Activated naive CD8-positive, alpha-beta T cell treated with anti-CD3 and anti-CD28 coated beads, Interleukin-2, amount 10 ng/mL, durations not matched to agents 7 days and 5 days (primary cell): Measurements from ENCODE around the gene PCK2. TPM values are rescaled to one million over a fixed set of nuclear protein-coding genes. Genes with fewer than 3 reads are reported as not detected.

Source experiments
- ATAC-seq: fragments of 150-1000 bp; cut with Tn5 transposase; one replicate; pipeline ENCODE4 v1.10.0; 2021; ENCODE audit warnings: low read depth, moderate library complexity
- POLR2A ChIA-PET: fragments of 350-600 bp; sonication (Branson Sonifier 250); formaldehyde crosslinking; loops from one replicate; lab custom pipeline; 2021; ENCODE audit warnings: antibody characterized with exemption; lab: Charles Lee
- DNase-seq: peaks from one replicate; pipeline ENCODE4 v3.0.0; 2021
- H3K27ac Mint-ChIP-seq: one replicate; pipeline ENCODE4 v1.8.0; 2022; ENCODE audit warnings: mild to moderate bottlenecking, mixed read lengths
- H3K27me3 Mint-ChIP-seq: one replicate; pipeline ENCODE4 v1.8.0; 2022; ENCODE audit warnings: mild to moderate bottlenecking, moderate library complexity, mixed read lengths
- H3K36me3 Mint-ChIP-seq: one replicate; pipeline ENCODE4 v1.8.0; 2021; ENCODE audit warnings: mild to moderate bottlenecking, mixed read lengths
- H3K4me1 Mint-ChIP-seq: one replicate; pipeline ENCODE4 v1.8.0; 2021; ENCODE audit warnings: mixed read lengths
- H3K4me3 Mint-ChIP-seq: one replicate; pipeline ENCODE4 v1.8.0; 2022; ENCODE audit warnings: mild to moderate bottlenecking, moderate library complexity, mixed read lengths
- H3K9me3 Mint-ChIP-seq: one replicate; pipeline ENCODE4 v1.8.0; 2021; ENCODE audit warnings: mixed read lengths
- total RNA-seq, 2 experiments: library from RNA; stranded (reverse); gene quantifications; one replicate each; pipeline ENCODE4 v1.2.3, GENCODE V29; 2021

Gene PCK2
- total RNA-seq, 2 experiments from 2014 or later: 47.4 to 50.6 TPM

- no peaks in the 10 kb centered on the region for H3K27me3 Mint-ChIP-seq
- no peak overlapping the region for H3K4me3 Mint-ChIP-seq
- DNase-seq: no peak
- H3K36me3 Mint-ChIP-seq: no peaks in the 10 kb centered on the region
- ATAC-seq: no peak
- peaks cover 21% of the 10 kb centered on the region for H3K4me1 Mint-ChIP-seq
- POLR2A ChIA-PET: interaction anchor here (0.8 to 2.3 kb wide), 2 partner anchors 11 to 30 kb away, joined by 3 to 6 read pairs; partner anchors contain the start of gene DCAF11
- no peak overlapping the region for H3K27ac Mint-ChIP-seq
- H3K9me3 Mint-ChIP-seq: no peaks in the 10 kb centered on the region
These were observed 9.7 kb upstream of the PCK2 start for GRCh38 chr14:24084440-24084839.

DNA sequence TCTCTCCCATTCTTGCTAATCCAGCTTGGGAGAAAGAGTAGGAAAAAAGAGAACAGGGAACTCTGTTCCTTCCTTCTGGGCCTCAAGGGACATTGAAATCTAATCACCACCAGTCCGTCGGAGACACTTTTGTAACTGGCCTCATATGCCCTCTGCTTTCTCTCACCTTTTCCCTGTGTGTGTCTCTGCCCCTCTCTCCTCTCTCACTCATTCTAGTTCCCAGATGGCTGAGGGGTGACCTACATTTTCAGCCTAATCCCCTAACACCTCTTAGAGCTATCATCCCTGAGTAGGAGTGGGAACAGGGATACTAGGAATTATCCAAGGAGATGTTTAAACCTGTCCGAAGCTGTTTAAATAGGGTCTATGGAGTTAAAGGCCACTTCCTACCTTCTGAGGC, 8.9 kb upstream of the PCK2 start:
- POLR2A ChIA-PET: interaction anchor here (0.8 to 2.3 kb wide), 2 partner anchors 10 to 29 kb away, joined by 3 to 6 read pairs; partner anchors contain the start of gene DCAF11
- Mint-ChIP-seq H3K27ac (no peak overlapping the region), H3K27me3 (no peaks in the 10 kb centered on the region), H3K4me1 (peaks cover 18% of the 10 kb centered on the region), H3K9me3 (no peaks in the 10 kb centered on the region), H3K4me3 (no peak overlapping the region), H3K36me3 (no peaks in the 10 kb centered on the region)
- ATAC-seq: no peak
- no peak for DNase-seq

GRCh38 chr14:24086193-24086955, 7.7 kb upstream of the PCK2 start:
- H3K27me3 Mint-ChIP-seq: no peaks in the 10 kb centered on the region
- H3K27ac Mint-ChIP-seq: peak overlapping the region; percentile 37
- no peak overlapping the region for H3K4me3 Mint-ChIP-seq
- no peak for DNase-seq
- no peak for ATAC-seq
- POLR2A ChIA-PET: interaction anchor here (2.3 kb wide), 1 partner anchor 28 kb away, joined by 6 read pairs; the partner anchor contains the start of gene DCAF11
- peaks cover 13% of the 10 kb centered on the region for H3K4me1 Mint-ChIP-seq
- H3K36me3 Mint-ChIP-seq: no peaks in the 10 kb centered on the region
- H3K9me3 Mint-ChIP-seq: no peaks in the 10 kb centered on the region

DNA sequence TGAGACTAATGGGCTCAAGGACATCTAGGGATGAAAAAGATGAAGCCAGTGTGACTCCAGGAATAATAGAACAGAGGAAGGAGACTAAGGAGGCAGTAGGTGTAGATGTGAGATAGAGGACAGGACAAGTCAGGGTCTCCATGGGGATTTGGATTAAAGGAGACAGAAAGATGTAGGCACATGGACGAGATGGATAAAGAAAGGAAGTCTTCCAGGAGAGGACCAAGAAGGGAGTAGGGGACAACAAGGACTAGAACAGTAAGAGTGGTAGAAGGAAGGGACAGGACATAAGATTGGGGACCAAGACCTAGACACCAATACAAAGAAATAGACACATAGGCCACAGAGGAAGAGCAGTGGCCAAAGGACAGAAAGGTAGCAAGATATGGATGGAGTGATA, 7.1 kb upstream of the PCK2 start:
- no peak overlapping the region for H3K4me3 Mint-ChIP-seq
- H3K9me3 Mint-ChIP-seq: no peaks in the 10 kb centered on the region
- ATAC-seq: no peak
- no peaks in the 10 kb centered on the region for H3K27me3 Mint-ChIP-seq
- peak overlapping the region; percentile 37 for H3K27ac Mint-ChIP-seq
- H3K4me1 Mint-ChIP-seq: peaks cover 10% of the 10 kb centered on the region
- H3K36me3 Mint-ChIP-seq: no peaks in the 10 kb centered on the region
- POLR2A ChIA-PET: interaction anchor here (2.3 kb wide), 1 partner anchor 27 kb away, joined by 6 read pairs; the partner anchor contains the start of gene DCAF11
- DNase-seq: no peak

- DNase-seq (no peak), ATAC-seq (no peak)
- Mint-ChIP-seq H3K36me3 (peaks cover 2% of the 10 kb centered on the region), H3K27me3 (no peaks in the 10 kb centered on the region), H3K4me1 (peaks cover 14% of the 10 kb centered on the region), H3K27ac (no peak overlapping the region), H3K9me3 (no peaks in the 10 kb centered on the region), H3K4me3 (no peak overlapping the region)
- POLR2A ChIA-PET: interaction anchor here (1.2 kb wide), 1 partner anchor 26 kb away, joined by 4 read pairs; the partner anchor contains the start of genes DCAF11 and NRL
These were observed 6.0 kb upstream of the PCK2 start for GRCh38 chr14:24088095-24088494.

DNA sequence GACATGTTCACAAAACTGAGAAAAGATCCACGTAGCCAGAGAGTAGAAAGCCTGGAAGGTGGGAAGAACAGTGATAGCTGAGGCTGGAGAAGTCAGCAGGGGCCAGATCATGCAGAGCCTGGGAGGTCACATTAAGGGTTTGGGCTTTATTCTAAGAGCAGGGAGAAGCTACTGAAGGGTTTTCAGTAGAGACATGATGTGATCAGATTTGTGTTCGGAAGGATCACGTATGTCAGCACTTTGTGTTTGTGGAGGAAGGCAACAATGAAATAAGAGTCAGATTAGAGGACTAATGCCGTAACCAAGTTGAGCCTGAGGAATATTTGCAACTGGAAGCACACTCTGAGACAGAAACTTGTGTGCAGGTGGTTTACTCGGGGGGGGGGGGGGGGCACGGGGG, 4.2 kb upstream of the PCK2 start:
- ATAC-seq (no peak), DNase-seq (no peak)
- Mint-ChIP-seq H3K36me3 (peaks cover 5% of the 10 kb centered on the region), H3K27me3 (no peaks in the 10 kb centered on the region), H3K9me3 (no peaks in the 10 kb centered on the region), H3K27ac (no peak overlapping the region), H3K4me1 (peaks cover 22% of the 10 kb centered on the region), H3K4me3 (no peak overlapping the region)
- POLR2A ChIA-PET: interaction anchor here (0.9 to 7.5 kb wide), 6 partner anchors 9 to 101 kb away, joined by 3 to 116 read pairs (median 6); partner anchors contain the start of genes DHRS4L2 and IRF9

GRCh38 chr14:24092110-24092504, 2.0 kb upstream of the PCK2 start:
- Mint-ChIP-seq H3K36me3 (peaks cover 20% of the 10 kb centered on the region), H3K27me3 (no peaks in the 10 kb centered on the region), H3K27ac (peak overlapping the region; percentile 97), H3K9me3 (no peaks in the 10 kb centered on the region), H3K4me3 (no peak overlapping the region), H3K4me1 (peaks cover 30% of the 10 kb centered on the region)
- no peak for DNase-seq
- POLR2A ChIA-PET: interaction anchor here (1.5 to 7.5 kb wide), 9 partner anchors 11 to 70 kb away, joined by 4 to 116 read pairs (median 13); partner anchors contain the start of genes DCAF11, EMC9, IRF9 and NRL
- ATAC-seq: no peak

DNA sequence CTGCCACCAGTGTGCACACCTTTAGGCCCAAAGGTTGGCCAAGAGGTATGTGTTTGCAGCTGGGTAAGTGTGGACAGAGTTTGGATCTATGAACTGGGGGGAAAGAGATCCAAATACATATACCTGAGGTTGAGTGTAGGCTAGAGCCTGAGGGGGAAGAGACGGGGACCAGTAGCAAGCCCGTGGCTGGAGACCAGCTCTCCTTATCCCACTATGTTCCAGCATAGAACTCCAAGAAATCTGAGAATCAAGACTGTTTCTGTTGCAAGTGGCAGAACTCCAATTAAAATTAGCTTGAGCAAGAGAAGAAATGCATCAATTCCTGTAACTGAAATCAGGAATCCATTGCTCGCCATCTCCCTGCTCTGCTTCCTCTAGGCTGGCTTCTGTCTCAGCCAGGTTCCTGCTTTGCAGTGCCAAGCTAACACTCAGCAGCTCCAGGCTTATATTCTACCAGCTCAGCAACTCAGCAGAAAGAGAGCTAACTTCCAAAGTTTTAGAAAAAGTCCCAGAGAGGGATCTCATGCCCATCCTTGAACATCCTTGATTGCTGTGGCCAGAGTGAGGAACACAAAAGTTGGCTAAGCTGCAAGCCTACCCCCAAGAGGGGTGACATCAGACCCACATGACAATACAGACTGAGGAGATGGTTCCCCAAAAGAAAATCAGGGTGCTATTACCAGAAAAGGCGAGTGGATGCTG, 1.5 kb upstream of the PCK2 start:
- no peaks in the 10 kb centered on the region for H3K9me3 Mint-ChIP-seq
- ATAC-seq (no peak), DNase-seq (no peak)
- peak overlapping the region; percentile 97 for H3K27ac Mint-ChIP-seq
- H3K4me3 Mint-ChIP-seq: peak overlapping the region; percentile 95
- POLR2A ChIA-PET: interaction anchor here (1.4 to 7.5 kb wide), 10 partner anchors 10 to 149 kb away, joined by 3 to 116 read pairs (median 10); partner anchors contain the start of genes CARMIL3, DCAF11, EMC9 and IRF9
- peaks cover 20% of the 10 kb centered on the region for H3K36me3 Mint-ChIP-seq
- H3K4me1 Mint-ChIP-seq: peaks cover 29% of the 10 kb centered on the region
- no peaks in the 10 kb centered on the region for H3K27me3 Mint-ChIP-seq

GRCh38 chr14:24093207-24093900, 757 bp upstream of the PCK2 start:
- no peak for DNase-seq
- Mint-ChIP-seq H3K4me3 (peak overlapping the region; percentile 95), H3K36me3 (peaks cover 20% of the 10 kb centered on the region), H3K9me3 (no peaks in the 10 kb centered on the region), H3K27me3 (no peaks in the 10 kb centered on the region), H3K27ac (peak overlapping the region; percentile 97), H3K4me1 (peaks cover 29% of the 10 kb centered on the region)
- POLR2A ChIA-PET: interaction anchor here (0.6 to 7.5 kb wide), 15 partner anchors 9 to 149 kb away, joined by 3 to 116 read pairs (median 6); partner anchors contain the start of genes CARMIL3, DCAF11, EMC9 and IRF9
- no peak for ATAC-seq

GRCh38 chr14:24094841-24095270, 745 bp downstream of the PCK2 start:
- peak overlapping the region; percentile 95 for H3K4me3 Mint-ChIP-seq

DNA sequence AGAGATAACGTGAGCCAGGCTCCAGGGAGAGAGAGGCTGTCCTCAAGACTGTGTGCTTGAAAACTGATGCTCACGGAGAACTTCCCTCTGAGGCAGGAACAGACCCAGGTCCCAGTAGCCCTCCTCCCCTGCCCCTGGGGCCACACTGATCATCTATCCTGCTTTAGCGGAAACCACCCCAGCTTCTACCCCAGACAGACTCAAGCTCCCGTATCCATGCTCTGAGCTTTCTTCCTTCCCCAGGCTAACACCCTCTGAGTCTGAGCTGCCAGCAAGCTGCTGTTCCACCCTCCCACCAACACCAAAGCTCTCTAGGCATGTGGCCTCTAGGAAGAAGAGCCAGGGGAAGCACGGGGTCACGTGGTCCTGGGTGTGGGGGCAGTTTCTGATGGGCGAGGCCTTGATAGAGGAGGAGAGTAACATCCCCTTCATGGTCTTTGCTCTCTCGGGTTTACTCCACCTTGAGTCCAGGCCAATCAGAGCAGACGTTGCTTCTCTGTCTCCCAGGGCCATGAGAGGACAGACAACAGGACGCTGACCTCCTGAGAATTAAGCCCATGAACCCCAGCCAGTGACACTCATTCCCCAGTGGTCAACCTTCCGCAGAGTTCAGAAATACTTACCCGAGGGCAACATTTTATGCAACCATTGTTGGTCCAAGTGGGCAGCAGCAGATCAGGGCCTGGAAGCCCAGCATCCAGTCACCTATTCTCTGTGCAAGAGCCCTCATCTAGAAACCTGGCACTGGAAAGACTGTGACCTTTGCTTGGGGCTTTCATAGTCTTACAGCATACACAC, 1.4 kb downstream of the PCK2 start:
- ATAC-seq: peak; percentile 32
- peaks cover 29% of the 10 kb centered on the region for H3K4me1 Mint-ChIP-seq
- POLR2A ChIA-PET: interaction anchor here (0.6 to 7.5 kb wide), 20 partner anchors 8 to 334 kb away, joined by 3 to 116 read pairs (median 4); partner anchors contain the start of genes CARMIL3, CBLN3, DCAF11 and IPO4
- no peaks in the 10 kb centered on the region for H3K27me3 Mint-ChIP-seq
- peak; percentile 60 for DNase-seq
- peaks cover 28% of the 10 kb centered on the region for H3K36me3 Mint-ChIP-seq
- peak overlapping the region; percentile 97 for H3K27ac Mint-ChIP-seq
- no peaks in the 10 kb centered on the region for H3K9me3 Mint-ChIP-seq
- peak overlapping the region; percentile 95 for H3K4me3 Mint-ChIP-seq

More at GRCh38 chr14:24094841-24095270, 745 bp downstream of the PCK2 start:
- H3K36me3 Mint-ChIP-seq: peaks cover 24% of the 10 kb centered on the region
- POLR2A ChIA-PET: interaction anchor here (0.6 to 7.5 kb wide), 21 partner anchors 9 to 335 kb away, joined by 3 to 116 read pairs (median 4); partner anchors contain the start of genes CARMIL3, CBLN3, DCAF11 and IPO4
- no peak for DNase-seq
- H3K27ac Mint-ChIP-seq: peak overlapping the region; percentile 97
- ATAC-seq: no peak
- no peaks in the 10 kb centered on the region for H3K9me3 Mint-ChIP-seq
- H3K27me3 Mint-ChIP-seq: no peaks in the 10 kb centered on the region
- peaks cover 29% of the 10 kb centered on the region for H3K4me1 Mint-ChIP-seq
